ENCODE results near the gene SLC12A8. TPM values are rescaled to one million over a fixed set of nuclear protein-coding genes. Genes with fewer than 3 reads are reported as not detected.

The SLC12A8 gene
- total and polyA plus RNA-seq, 2 donors from 2014 or later = 5.4 to 29.1 TPM

GRCh38 chr3:125072749-125073389 lies 139.7 kb downstream of the SLC12A8 start:
- DNase-seq = no peak
- Histone ChIP-seq H3K36me3 (ENCODE audit: control insufficient read depth in 2 of 3, insufficient read depth in 3 of 3, low read length in 3 of 3) (no peaks in the 10 kb centered on the region), H3K4me1 (ENCODE audit: control insufficient read depth in 2 of 3, insufficient read depth in 2 of 3, low read depth in 1 of 3, low read length in 3 of 3) (no peaks in the 10 kb centered on the region), H3K4me3 (ENCODE audit: low read length in 3 of 3) (no peak overlapping the region), H3K9ac (ENCODE audit: low read length in 3 of 3) (no peak overlapping the region), H3K27me3 (ENCODE audit: control insufficient read depth, insufficient read depth, low read length) (no peaks in the 10 kb centered on the region), H3K27ac (ENCODE audit: low read depth in 2 of 2, low read length in 2 of 2) (no peak overlapping the region), H3K9me3 (ENCODE audit: control insufficient read depth in 2 of 3, insufficient read depth in 1 of 3, low read length in 3 of 3) (no peaks in the 10 kb centered on the region)
- no peak for FAIRE-seq
- TF ChIP-seq CTCF (IDR thresholded peaks at IDR 0.05; ENCODE audit: borderline replicate concordance, extremely low read depth, insufficient read depth) = no peak
- intact Hi-C loops (cut with DNase I) = no loop called here

- Histone ChIP-seq H3K27me3 (ENCODE audit: control insufficient read depth, insufficient read depth, low read length) (no peaks in the 10 kb centered on the region), H3K36me3 (ENCODE audit: control insufficient read depth in 2 of 3, insufficient read depth in 3 of 3, low read length in 3 of 3) (no peaks in the 10 kb centered on the region), H3K4me1 (ENCODE audit: control insufficient read depth in 2 of 3, insufficient read depth in 2 of 3, low read depth in 1 of 3, low read length in 3 of 3) (no peaks in the 10 kb centered on the region), H3K27ac (ENCODE audit: low read depth in 2 of 2, low read length in 2 of 2) (no peak overlapping the region), H3K4me3 (ENCODE audit: low read length in 3 of 3) (no peak overlapping the region), H3K9ac (ENCODE audit: low read length in 3 of 3) (no peak overlapping the region), H3K9me3 (ENCODE audit: control insufficient read depth in 2 of 3, insufficient read depth in 1 of 3, low read length in 3 of 3) (no peaks in the 10 kb centered on the region)
- TF ChIP-seq CTCF (IDR thresholded peaks at IDR 0.05; ENCODE audit: borderline replicate concordance, extremely low read depth, insufficient read depth) = no peak
- DNase-seq = no peak
- FAIRE-seq = no peak
- intact Hi-C loops (cut with DNase I) = no loop called here
These were observed 140.2 kb downstream of the SLC12A8 start for GRCh38 chr3:125072301-125072700.

GRCh38 chr3:125069968-125070745 lies 142.4 kb downstream of the SLC12A8 start:
- Histone ChIP-seq H3K4me3 (ENCODE audit: low read length in 3 of 3) (no peak overlapping the region), H3K9ac (ENCODE audit: low read length in 3 of 3) (no peak overlapping the region), H3K27me3 (ENCODE audit: control insufficient read depth, insufficient read depth, low read length) (no peaks in the 10 kb centered on the region), H3K9me3 (ENCODE audit: control insufficient read depth in 2 of 3, insufficient read depth in 1 of 3, low read length in 3 of 3) (no peaks in the 10 kb centered on the region), H3K4me1 (ENCODE audit: control insufficient read depth in 2 of 3, insufficient read depth in 2 of 3, low read depth in 1 of 3, low read length in 3 of 3) (no peaks in the 10 kb centered on the region), H3K36me3 (ENCODE audit: control insufficient read depth in 2 of 3, insufficient read depth in 3 of 3, low read length in 3 of 3) (no peaks in the 10 kb centered on the region), H3K27ac (ENCODE audit: low read depth in 2 of 2, low read length in 2 of 2) (no peak overlapping the region)
- no peak for TF ChIP-seq CTCF (IDR thresholded peaks at IDR 0.05; ENCODE audit: borderline replicate concordance, extremely low read depth, insufficient read depth)
- intact Hi-C loops (cut with DNase I) = no loop called here
- DNase-seq = no peak
- no peak for FAIRE-seq

Data from kidney (tissue), 14 donors.